ENCODE measurements around the gene NOP56. TPM values are rescaled to one million over a fixed set of nuclear protein-coding genes. Genes with fewer than 3 reads are reported as not detected.

The NOP56 gene
- total and polyA plus RNA-seq, 9 of the 15 experiments (the other 6 are each of a cell fraction or from before 2014, with no cell fraction given): 295 to 697 (median 439) TPM

DNA sequence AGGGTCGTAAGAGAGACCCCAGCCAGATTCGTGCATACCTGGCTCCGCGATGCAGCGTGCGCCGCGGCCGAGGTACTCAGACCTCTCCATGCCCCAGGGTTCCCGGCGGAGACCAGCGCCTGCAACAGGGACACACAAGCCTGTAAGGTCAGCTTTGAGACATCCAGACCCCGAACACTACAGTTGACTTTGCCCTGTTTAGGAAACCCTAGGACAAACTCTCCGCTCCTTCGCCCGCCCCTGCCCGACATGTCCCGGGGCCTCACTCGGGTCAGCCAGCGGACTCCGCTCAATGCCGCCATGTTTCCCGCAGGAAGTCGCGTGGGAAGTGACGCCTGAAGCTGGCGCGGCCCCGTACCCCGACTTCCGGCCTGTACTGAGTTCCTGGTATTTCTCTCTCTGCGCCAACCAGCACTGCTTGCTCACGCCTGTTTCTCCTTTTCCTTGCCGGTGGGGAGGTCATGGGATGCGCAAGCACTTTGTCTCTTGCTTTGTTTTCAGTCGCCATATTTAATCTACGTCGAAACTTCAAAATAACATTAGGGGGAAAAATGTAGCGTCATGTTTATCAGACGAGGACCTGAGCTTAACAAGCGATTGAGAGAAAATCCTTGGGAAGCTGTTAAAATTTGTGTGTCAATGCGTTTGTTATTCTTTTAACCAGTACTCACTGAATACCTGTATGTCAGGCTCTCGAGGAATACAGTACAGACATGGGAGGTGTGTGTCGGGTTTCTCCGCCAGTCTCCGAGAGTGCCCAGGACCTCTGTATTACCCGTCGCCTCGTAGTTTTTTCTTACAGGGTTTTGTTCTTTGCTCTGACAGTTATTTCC is 11.7 kb downstream of the NOP56 start, which contains the start of gene IDH3B (continued):
- TF ChIP-seq NCOA6 (IDR thresholded peaks at IDR 0.05) (no peak), SREBF1 (IDR thresholded peaks at IDR 0.05; ENCODE audit: borderline replicate concordance, low read depth, low read length) (peak; percentile 55; the same call in 1 of the 2 replicates), ARID1B (IDR thresholded peaks at IDR 0.05) (no peak), HMGN3 (IDR thresholded peaks at IDR 0.05; ENCODE audit: borderline replicate concordance, extremely low read depth, insufficient read length, low read depth, low read length) (no peak), SMAD4 (CRISPR knock-in tag; conservative IDR thresholded peaks at IDR 0.05) (no peak), EWSR1 (IDR thresholded peaks at IDR 0.05; ENCODE audit: borderline replicate concordance, low read depth, partially characterized antibody) (no peak), ZNF274 (IDR thresholded peaks at IDR 0.05; ENCODE audit: borderline replicate concordance, low read depth, low read length) (no peak), CSDE1 (IDR thresholded peaks at IDR 0.05) (peak in 1 of 2 experiments; percentile 63; a peak in 2 of 4 replicates), NUFIP1 (IDR thresholded peaks at IDR 0.05; ENCODE audit: partially characterized antibody) (no peak), MTA2 (IDR thresholded peaks at IDR 0.05; ENCODE audit: low read depth) (no peak), ILF3 (IDR thresholded peaks at IDR 0.05; ENCODE audit: borderline replicate concordance) (no peak), JUN (IDR thresholded peaks at IDR 0.05; ENCODE audit: borderline replicate concordance, low read depth, low read length) (no peak), JUN (CRISPR knock-in tag; IDR thresholded peaks at IDR 0.05; ENCODE audit: borderline replicate concordance) (no peak), PCBP2 (IDR thresholded peaks at IDR 0.05; ENCODE audit: low read depth, low read length, poor library complexity, severe bottlenecking) (no peak), TGIF2 (CRISPR knock-in tag; IDR thresholded peaks at IDR 0.05) (no peak), KDM2B (CRISPR knock-in tag; IDR thresholded peaks at IDR 0.05) (no peak), U2AF2 (optimal IDR thresholded peaks at IDR 0.05; ENCODE audit: low read depth, low read length) (no peak), HSF4 (CRISPR knock-in tag; IDR thresholded peaks at IDR 0.05; ENCODE audit: borderline replicate concordance) (no peak), FOXK2 (conservative IDR thresholded peaks at IDR 0.05 in 1 of 2, IDR thresholded peaks at IDR 0.05 in 1 of 2; ENCODE audit: low read depth in 2 of 2) (peak; percentile 92 to 95)
- TF ChIP-seq, protein P1, sequence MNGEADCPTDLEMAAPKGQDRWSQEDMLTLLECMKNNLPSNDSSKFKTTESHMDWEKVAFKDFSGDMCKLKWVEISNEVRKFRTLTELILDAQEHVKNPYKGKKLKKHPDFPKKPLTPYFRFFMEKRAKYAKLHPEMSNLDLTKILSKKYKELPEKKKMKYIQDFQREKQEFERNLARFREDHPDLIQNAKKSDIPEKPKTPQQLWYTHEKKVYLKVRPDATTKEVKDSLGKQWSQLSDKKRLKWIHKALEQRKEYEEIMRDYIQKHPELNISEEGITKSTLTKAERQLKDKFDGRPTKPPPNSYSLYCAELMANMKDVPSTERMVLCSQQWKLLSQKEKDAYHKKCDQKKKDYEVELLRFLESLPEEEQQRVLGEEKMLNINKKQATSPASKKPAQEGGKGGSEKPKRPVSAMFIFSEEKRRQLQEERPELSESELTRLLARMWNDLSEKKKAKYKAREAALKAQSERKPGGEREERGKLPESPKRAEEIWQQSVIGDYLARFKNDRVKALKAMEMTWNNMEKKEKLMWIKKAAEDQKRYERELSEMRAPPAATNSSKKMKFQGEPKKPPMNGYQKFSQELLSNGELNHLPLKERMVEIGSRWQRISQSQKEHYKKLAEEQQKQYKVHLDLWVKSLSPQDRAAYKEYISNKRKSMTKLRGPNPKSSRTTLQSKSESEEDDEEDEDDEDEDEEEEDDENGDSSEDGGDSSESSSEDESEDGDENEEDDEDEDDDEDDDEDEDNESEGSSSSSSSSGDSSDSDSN (IDR thresholded peaks at IDR 0.05; ENCODE audit: borderline replicate concordance in 1 of 2, low read depth in 2 of 2, low read length in 2 of 2): no peak
- TF ChIP-seq, protein P2, sequence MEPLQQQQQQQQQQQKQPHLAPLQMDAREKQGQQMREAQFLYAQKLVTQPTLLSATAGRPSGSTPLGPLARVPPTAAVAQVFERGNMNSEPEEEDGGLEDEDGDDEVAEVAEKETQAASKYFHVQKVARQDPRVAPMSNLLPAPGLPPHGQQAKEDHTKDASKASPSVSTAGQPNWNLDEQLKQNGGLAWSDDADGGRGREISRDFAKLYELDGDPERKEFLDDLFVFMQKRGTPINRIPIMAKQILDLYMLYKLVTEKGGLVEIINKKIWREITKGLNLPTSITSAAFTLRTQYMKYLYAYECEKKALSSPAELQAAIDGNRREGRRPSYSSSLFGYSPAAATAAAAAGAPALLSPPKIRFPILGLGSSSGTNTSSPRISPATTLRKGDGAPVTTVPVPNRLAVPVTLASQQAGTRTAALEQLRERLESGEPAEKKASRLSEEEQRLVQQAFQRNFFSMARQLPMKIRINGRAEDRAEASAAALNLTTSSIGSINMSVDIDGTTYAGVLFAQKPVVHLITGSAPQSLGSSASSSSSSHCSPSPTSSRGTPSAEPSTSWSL (CRISPR knock-in tag; IDR thresholded peaks at IDR 0.05; ENCODE audit: borderline replicate concordance): no peak
- TF ChIP-seq, protein P3, sequence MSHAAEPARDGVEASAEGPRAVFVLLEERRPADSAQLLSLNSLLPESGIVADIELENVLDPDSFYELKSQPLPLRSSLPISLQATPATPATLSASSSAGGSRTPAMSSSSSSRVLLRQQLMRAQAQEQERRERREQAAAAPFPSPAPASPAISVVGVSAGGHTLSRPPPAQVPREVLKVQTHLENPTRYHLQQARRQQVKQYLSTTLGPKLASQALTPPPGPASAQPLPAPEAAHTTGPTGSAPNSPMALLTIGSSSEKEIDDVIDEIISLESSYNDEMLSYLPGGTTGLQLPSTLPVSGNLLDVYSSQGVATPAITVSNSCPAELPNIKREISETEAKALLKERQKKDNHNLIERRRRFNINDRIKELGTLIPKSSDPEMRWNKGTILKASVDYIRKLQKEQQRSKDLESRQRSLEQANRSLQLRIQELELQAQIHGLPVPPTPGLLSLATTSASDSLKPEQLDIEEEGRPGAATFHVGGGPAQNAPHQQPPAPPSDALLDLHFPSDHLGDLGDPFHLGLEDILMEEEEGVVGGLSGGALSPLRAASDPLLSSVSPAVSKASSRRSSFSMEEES (CRISPR knock-in tag; IDR thresholded peaks at IDR 0.05): no peak

All from K562 (cell line).